Prostate gland (tissue), 2 donors: Measurements from ENCODE around the gene TMEM132E.

ENCODE experiments used
- POLR2A ChIP-seq: fragments of 450-650 bp; IDR thresholded peaks from one replicate; pipeline ENCODE4 v1.6.1; 2016; ENCODE audit warnings: antibody characterized with exemption, mild to moderate bottlenecking
- POLR2AphosphoS5 ChIP-seq: sonication (generic); formaldehyde crosslinking; IDR thresholded peaks from one replicate; pipeline ENCODE4 v1.6.1; 2017; ENCODE audit warnings: antibody characterized with exemption
- TF ChIP-seq, protein P1 (sequence below), 4 experiments: fragments of 200-600 bp in 2 of 4; fragments of 450-650 bp in 2 of 4; sonication (generic) in 2 of 4; IDR thresholded peaks; 1 replicate in 3 of 4; 2 replicates in 1 of 4; pipeline ENCODE4 v1.5.1; 2016 to 2019; ENCODE audit warnings: antibody characterized with exemption in 4 of 4, mild to moderate bottlenecking in 2 of 4, moderate library complexity in 2 of 4

DNA sequence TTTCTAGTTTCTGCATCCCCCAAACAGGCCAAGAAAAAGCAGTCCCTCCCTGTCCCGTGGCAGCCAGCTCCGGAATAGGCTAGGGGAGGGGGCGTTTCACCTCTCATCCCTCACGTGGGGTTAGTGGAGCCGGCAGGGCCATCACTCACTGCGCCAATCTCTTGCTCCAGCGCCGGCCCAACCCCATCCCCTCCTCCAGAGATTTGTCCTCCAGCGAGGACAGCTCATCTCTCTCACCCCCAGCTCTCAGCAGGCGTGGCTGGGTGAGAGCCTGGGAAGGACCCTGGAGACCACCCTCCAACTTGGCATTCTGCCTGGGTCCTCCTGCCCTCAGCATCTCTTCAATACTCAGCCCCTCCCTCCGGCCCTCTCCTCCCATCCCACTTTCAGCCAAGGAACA, 74.1 kb downstream of the TMEM132E start:
- TF ChIP-seq, protein P1, sequence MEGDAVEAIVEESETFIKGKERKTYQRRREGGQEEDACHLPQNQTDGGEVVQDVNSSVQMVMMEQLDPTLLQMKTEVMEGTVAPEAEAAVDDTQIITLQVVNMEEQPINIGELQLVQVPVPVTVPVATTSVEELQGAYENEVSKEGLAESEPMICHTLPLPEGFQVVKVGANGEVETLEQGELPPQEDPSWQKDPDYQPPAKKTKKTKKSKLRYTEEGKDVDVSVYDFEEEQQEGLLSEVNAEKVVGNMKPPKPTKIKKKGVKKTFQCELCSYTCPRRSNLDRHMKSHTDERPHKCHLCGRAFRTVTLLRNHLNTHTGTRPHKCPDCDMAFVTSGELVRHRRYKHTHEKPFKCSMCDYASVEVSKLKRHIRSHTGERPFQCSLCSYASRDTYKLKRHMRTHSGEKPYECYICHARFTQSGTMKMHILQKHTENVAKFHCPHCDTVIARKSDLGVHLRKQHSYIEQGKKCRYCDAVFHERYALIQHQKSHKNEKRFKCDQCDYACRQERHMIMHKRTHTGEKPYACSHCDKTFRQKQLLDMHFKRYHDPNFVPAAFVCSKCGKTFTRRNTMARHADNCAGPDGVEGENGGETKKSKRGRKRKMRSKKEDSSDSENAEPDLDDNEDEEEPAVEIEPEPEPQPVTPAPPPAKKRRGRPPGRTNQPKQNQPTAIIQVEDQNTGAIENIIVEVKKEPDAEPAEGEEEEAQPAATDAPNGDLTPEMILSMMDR (IDR thresholded peaks at IDR 0.05), result no peak
- TF ChIP-seq POLR2A, result no peak
- TF ChIP-seq POLR2AphosphoS5, result no peak
